Left lobe of liver (tissue), 2 donors: ENCODE measurements around the gene ATE1. TPM values are rescaled to one million over a fixed set of nuclear protein-coding genes. Genes with fewer than 3 reads are reported as not detected.

ENCODE experiments used
- ATAC-seq: fragments of 200-7000 bp; cut with Tn5 transposase; one replicate; pipeline ENCODE4 v1.9.1; 2020; ENCODE audit warnings: mild to moderate bottlenecking, moderate library complexity
- DNase-seq: peaks from one replicate; pipeline ENCODE4 v3.0.0-alpha.2; 2020; ENCODE audit warnings: low spot score
- total RNA-seq: library from RNA; stranded (reverse); gene quantifications from one replicate; pipeline ENCODE4 v1.2.1, GENCODE V29; 2021
- donor health status: DM: no; HTN: no; CAD: no; lungs with moderate emphysema.
- donor health status: DM: no; HTN: yes; CAD: no.

The ATE1 gene
- total RNA-seq, 1 donor from 2014 or later: 20.1 TPM

DNA sequence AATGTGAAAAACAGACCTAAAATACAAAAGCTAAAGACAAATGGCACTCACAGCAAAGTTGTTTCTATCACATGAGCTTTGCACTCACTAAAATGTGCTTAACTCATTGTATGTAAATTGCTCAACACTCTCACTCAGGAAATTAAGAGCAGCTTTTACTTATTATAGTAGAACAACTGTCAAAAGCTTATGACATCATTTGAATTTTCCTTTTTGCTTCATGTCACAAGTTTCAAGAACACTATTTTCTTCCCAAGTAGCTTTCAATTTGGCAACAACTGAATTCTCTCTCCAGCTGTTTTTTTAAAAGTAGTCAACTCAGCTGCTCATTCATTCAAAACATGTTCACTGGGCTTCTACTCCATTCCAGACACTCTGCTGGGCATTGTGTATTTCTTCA lies 46.9 kb downstream of the ATE1 start:
- ATAC-seq: no peak
- DNase-seq: no peak

DNA sequence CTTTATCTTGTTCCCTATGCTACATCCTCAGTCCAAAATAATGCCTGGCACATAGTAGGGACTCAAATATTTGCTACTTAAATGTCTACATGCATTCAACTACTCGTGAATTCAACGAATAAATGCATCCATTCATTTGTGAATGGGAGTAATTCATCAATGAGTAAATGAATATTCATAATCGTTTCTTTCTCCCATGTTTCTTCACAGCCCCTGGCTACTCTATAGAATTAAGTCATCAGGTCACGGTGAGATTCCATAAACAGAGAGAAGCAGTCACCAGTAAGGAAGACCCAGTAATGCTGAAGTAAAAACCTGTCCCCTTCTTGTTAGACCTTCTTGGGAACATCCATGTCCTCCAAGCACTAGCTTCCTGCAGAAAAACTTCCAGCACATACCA lies 48.4 kb downstream of the ATE1 start:
- ATAC-seq: no peak
- DNase-seq: no peak

DNA sequence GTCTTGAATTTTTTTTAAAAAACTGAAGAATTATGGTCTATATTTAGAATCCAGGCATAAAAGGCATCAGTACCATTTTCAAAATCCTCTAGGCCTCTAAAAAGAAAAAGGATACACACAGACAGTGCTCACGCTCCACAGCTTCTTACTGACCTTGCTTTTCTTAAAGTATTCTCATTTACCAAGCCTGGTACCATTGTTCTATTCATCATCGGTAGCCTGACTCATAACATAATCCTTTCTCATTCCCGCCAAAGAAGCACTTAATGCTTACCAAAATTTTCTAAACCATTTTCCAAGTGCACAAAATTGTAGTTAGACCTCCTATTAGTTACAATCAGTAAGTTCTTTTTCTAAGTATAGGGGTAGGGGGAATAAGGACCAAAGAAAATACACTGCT lies 54.6 kb downstream of the ATE1 start:
- DNase-seq (no peak), ATAC-seq (no peak)

- ATAC-seq (no peak), DNase-seq (no peak)
These were observed 57.4 kb downstream of the ATE1 start for GRCh38 chr10:121870413-121870812.

DNA sequence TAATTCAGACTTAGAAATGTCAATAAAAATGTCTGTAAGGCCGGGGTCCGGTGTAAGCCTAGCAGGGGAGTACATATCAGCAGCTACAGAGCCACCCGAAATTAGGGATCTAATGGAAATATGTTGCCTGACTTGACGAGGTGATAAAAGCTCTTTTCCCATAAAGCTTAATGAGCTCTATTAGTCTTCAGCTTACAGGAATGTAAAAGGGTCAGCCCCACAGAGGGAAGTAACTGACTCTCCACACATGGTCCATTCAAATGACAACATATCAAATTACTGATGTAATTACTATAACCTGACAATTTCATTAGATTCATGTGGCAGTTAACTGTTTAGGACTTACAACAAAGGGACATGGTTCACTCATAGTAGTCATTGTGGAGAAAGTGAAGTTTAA lies 62.3 kb downstream of the ATE1 start:
- no peak for DNase-seq

DNA sequence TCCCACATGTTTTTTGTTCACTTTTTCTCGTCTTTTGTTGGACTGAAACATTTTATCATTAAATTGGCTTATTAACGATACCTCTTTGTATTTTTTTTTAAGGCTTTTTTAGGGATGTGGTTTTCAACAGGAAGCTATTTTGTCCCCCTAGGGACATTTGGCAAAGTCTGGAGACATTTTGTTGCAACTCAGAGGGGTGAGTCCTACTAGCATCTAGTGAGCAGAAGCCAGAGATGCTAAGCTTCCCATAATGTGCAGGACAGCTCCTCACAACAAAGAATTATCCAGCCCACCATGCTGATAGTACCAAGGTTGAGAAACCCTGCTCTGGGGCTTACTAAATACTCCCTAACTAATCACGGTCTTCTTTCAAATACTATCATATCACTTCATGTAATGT lies 63.2 kb downstream of the ATE1 start:
- no peak for ATAC-seq
- DNase-seq: no peak

More for the DNA sequence above, 62.3 kb downstream of the ATE1 start:
- ATAC-seq: no peak

DNA sequence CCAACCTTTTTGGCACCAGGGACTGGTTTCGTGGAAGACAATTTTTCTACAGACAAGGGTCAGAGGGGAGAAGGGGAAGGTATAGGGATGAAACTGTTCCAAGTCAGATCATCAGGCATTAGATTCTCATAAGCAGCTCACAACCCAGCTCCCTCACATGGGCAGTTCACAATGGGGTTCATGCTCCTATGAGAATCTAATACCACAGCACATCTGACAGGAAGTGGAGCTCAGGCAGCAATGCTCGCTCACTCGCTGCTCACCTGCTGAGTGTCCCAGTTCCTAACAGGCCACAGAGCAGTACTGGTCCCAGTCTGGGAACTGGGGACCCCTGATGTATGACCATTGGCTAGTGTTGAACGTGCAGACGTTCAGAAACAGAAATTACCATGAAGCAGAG lies 63.7 kb downstream of the ATE1 start:
- DNase-seq: no peak
- ATAC-seq: no peak

DNA sequence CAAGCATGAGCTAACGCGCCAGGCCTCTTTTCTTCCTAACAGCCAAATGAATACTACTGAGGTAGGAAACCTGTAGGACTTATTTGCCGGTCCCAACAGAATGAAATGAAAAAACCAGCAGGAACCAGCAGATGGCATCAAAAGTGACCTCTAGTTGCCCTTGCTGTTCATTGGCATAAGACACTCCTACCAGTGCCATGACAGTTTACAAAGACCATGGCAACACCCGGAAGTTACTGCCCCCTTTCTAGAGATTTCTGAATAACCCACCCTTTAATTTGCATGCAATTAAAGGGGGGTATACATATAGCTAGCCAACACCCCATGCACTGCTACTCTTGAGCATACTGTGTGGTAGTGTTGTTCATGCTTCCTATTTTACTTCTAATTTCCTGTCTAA lies 65.2 kb downstream of the ATE1 start:
- ATAC-seq (no peak), DNase-seq (no peak)

DNA sequence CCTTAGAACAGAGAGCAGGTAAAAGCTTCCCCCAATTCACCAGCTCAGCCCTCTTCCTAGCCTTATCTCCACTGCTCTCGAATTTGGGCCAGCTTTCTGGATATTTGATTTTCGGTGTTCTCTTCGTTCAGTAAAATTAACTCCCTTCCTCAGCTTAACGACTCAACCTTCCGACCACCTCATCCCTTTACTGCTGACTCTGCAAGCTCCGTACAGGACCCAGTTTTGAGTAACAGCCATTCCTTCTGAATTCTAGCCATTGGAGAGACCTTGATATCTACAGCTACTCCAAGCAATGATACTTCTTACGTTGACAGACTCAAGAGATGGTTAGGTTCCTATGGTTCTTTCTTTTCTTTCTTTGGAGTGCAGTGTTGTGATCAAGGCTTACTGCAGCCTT lies 65.8 kb downstream of the ATE1 start:
- DNase-seq (no peak), ATAC-seq (no peak)

- DNase-seq (no peak), ATAC-seq (no peak)
These were observed 67.0 kb downstream of the ATE1 start for GRCh38 chr10:121860810-121861209.

- DNase-seq: peak; percentile 49
- peak; percentile 73 for ATAC-seq
These were observed 72.9 kb downstream of the ATE1 start for GRCh38 chr10:121854809-121855445.

DNA sequence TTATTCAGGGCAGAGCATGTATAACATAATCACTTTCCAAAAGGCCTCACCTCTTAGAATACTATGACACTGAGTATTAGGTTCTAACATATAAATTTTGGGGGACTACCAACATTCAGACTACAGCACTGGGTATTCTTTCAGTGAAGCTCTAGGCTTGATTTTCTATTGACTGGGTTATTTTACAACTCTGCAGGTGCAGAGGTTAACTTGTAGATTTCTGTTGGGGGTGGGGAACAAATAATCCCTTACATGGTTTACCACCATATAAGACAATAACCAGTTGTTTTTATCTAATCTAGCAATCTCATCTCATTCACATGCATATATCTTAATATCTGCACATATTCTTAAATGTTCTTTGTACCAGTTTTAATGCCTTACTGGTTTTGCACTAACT lies 73.9 kb downstream of the ATE1 start:
- ATAC-seq (no peak), DNase-seq (no peak)

DNA sequence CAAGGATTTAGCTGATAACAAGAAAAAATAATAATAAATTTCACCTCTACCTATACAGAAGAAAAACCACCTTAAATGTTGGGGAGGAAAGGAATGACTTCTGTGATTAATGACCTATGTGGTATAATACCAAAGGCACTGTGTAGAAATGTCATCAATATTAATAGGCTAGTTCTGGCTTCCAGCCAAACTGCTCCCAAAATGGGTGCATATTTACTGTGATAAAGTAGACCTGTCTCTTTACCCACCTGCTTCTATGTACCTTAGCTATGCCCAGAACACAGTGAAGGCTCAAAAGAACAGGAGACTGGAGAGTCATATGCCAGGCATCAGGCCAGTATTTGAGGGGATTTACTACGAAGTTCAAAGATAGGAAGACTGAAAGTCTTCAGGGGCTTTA lies 76.0 kb downstream of the ATE1 start:
- ATAC-seq (no peak), DNase-seq (no peak)

GRCh38 chr10:121848082-121848481 lies 79.7 kb downstream of the ATE1 start:
- DNase-seq (no peak), ATAC-seq (no peak)

GRCh38 chr10:121846555-121846954 lies 81.3 kb downstream of the ATE1 start:
- ATAC-seq: no peak
- no peak for DNase-seq

- no peak for ATAC-seq
These were observed 82.6 kb downstream of the ATE1 start for GRCh38 chr10:121845044-121845784.

GRCh38 chr10:121844537-121844936 lies 83.3 kb downstream of the ATE1 start:
- ATAC-seq (no peak), DNase-seq (no peak)

More at GRCh38 chr10:121845044-121845784, 82.6 kb downstream of the ATE1 start:
- no peak for DNase-seq

GRCh38 chr10:121843379-121843778 lies 84.5 kb downstream of the ATE1 start:
- no peak for DNase-seq
- peak; percentile 58 for ATAC-seq

- DNase-seq (no peak), ATAC-seq (no peak)
These were observed 86.0 kb downstream of the ATE1 start for GRCh38 chr10:121841862-121842261.

GRCh38 chr10:121838931-121839330 lies 88.9 kb downstream of the ATE1 start:
- DNase-seq: no peak
- ATAC-seq: no peak

GRCh38 chr10:121838149-121838548 lies 89.7 kb downstream of the ATE1 start:
- no peak for ATAC-seq
- DNase-seq: no peak

- no peak for DNase-seq
- no peak for ATAC-seq
These were observed 91.7 kb downstream of the ATE1 start for GRCh38 chr10:121836171-121836570.

DNA sequence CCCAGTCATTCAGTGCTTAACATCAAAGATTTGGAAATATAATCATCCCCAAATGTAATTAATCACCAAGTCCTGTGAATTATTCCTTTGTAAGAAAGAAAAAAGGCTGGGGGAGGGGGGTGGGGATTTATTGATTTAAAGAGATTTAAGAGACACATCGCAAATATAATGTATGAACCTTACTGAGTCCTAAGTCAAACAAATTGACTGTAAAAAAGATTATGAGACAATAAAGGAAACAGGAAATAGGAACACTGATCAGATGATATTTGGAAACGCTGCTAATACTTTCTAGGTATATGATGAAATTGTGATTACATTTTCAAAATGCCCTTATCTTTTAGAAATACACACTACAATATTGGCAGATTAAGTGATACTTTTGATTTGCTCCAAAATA lies 92.5 kb downstream of the ATE1 start:
- DNase-seq: no peak
- no peak for ATAC-seq
